ENCODE data around the gene ZSWIM5. TPM values are rescaled to one million over a fixed set of nuclear protein-coding genes. Genes with fewer than 3 reads are reported as not detected.

The ZSWIM5 gene
- total RNA-seq, 1 experiment from 2014 or later: 2.2 TPM

DNA sequence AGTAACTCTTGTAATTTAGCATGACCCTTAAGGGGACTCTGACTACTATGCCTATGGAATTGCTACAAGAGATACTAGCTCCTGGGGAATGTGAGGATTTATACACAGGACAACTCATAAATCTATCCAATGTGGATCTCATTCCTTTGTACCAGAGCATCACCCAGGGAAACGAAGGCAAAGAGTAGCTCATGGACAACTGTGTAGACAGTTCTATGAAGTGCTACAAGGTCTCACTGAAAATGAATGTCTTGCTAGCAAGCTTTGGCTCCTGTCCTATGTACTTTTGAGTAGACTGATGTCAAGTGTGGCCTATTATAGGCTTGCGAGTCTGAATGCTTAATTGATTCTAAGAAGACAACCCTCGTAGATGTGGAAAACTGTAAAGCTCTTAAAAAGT, 93.7 kb downstream of the ZSWIM5 start:
- H3K36me3 Mint-ChIP-seq: peaks cover 26% of the 10 kb centered on the region
- POLR2A ChIA-PET: no interaction called here
- DNase-seq (ENCODE audit: low spot score): no peak

More for the DNA sequence above, 93.7 kb downstream of the ZSWIM5 start:
- TF ChIP-seq GABPB1 (CRISPR knock-in tag; IDR thresholded peaks at IDR 0.05): no peak
- no peak for TF ChIP-seq SMAD4 (CRISPR knock-in tag; IDR thresholded peaks at IDR 0.05)
- TF ChIP-seq, protein P1, sequence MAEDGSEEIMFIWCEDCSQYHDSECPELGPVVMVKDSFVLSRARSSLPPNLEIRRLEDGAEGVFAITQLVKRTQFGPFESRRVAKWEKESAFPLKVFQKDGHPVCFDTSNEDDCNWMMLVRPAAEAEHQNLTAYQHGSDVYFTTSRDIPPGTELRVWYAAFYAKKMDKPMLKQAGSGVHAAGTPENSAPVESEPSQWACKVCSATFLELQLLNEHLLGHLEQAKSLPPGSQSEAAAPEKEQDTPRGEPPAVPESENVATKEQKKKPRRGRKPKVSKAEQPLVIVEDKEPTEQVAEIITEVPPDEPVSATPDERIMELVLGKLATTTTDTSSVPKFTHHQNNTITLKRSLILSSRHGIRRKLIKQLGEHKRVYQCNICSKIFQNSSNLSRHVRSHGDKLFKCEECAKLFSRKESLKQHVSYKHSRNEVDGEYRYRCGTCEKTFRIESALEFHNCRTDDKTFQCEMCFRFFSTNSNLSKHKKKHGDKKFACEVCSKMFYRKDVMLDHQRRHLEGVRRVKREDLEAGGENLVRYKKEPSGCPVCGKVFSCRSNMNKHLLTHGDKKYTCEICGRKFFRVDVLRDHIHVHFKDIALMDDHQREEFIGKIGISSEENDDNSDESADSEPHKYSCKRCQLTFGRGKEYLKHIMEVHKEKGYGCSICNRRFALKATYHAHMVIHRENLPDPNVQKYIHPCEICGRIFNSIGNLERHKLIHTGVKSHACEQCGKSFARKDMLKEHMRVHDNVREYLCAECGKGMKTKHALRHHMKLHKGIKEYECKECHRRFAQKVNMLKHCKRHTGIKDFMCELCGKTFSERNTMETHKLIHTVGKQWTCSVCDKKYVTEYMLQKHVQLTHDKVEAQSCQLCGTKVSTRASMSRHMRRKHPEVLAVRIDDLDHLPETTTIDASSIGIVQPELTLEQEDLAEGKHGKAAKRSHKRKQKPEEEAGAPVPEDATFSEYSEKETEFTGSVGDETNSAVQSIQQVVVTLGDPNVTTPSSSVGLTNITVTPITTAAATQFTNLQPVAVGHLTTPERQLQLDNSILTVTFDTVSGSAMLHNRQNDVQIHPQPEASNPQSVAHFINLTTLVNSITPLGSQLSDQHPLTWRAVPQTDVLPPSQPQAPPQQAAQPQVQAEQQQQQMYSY (CRISPR knock-in tag; IDR thresholded peaks at IDR 0.05): no peak
- TF ChIP-seq, protein P2, sequence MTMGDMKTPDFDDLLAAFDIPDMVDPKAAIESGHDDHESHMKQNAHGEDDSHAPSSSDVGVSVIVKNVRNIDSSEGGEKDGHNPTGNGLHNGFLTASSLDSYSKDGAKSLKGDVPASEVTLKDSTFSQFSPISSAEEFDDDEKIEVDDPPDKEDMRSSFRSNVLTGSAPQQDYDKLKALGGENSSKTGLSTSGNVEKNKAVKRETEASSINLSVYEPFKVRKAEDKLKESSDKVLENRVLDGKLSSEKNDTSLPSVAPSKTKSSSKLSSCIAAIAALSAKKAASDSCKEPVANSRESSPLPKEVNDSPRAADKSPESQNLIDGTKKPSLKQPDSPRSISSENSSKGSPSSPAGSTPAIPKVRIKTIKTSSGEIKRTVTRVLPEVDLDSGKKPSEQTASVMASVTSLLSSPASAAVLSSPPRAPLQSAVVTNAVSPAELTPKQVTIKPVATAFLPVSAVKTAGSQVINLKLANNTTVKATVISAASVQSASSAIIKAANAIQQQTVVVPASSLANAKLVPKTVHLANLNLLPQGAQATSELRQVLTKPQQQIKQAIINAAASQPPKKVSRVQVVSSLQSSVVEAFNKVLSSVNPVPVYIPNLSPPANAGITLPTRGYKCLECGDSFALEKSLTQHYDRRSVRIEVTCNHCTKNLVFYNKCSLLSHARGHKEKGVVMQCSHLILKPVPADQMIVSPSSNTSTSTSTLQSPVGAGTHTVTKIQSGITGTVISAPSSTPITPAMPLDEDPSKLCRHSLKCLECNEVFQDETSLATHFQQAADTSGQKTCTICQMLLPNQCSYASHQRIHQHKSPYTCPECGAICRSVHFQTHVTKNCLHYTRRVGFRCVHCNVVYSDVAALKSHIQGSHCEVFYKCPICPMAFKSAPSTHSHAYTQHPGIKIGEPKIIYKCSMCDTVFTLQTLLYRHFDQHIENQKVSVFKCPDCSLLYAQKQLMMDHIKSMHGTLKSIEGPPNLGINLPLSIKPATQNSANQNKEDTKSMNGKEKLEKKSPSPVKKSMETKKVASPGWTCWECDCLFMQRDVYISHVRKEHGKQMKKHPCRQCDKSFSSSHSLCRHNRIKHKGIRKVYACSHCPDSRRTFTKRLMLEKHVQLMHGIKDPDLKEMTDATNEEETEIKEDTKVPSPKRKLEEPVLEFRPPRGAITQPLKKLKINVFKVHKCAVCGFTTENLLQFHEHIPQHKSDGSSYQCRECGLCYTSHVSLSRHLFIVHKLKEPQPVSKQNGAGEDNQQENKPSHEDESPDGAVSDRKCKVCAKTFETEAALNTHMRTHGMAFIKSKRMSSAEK (CRISPR knock-in tag; IDR thresholded peaks at IDR 0.05; ENCODE audit: borderline replicate concordance): no peak
- no peak for TF ChIP-seq FOXK1 (CRISPR knock-in tag; IDR thresholded peaks at IDR 0.05)
- TF ChIP-seq NR2C2 (CRISPR knock-in tag; IDR thresholded peaks at IDR 0.05): no peak
- TF ChIP-seq NFE2L1 (CRISPR knock-in tag; IDR thresholded peaks at IDR 0.05): no peak
- TF ChIP-seq, protein P3, sequence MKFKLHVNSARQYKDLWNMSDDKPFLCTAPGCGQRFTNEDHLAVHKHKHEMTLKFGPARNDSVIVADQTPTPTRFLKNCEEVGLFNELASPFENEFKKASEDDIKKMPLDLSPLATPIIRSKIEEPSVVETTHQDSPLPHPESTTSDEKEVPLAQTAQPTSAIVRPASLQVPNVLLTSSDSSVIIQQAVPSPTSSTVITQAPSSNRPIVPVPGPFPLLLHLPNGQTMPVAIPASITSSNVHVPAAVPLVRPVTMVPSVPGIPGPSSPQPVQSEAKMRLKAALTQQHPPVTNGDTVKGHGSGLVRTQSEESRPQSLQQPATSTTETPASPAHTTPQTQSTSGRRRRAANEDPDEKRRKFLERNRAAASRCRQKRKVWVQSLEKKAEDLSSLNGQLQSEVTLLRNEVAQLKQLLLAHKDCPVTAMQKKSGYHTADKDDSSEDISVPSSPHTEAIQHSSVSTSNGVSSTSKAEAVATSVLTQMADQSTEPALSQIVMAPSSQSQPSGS (CRISPR knock-in tag; IDR thresholded peaks at IDR 0.05; ENCODE audit: borderline replicate concordance, low read depth): no peak
- TF ChIP-seq, protein P4, sequence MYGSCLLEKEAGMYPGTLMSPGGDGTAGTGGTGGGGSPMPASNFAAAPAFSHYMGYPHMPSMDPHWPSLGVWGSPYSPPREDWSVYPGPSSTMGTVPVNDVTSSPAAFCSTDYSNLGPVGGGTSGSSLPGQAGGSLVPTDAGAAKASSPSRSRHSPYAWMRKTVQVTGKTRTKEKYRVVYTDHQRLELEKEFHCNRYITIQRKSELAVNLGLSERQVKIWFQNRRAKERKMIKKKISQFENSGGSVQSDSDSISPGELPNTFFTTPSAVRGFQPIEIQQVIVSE (CRISPR knock-in tag; IDR thresholded peaks at IDR 0.05; ENCODE audit: borderline replicate concordance): no peak
- TF ChIP-seq, protein P5, sequence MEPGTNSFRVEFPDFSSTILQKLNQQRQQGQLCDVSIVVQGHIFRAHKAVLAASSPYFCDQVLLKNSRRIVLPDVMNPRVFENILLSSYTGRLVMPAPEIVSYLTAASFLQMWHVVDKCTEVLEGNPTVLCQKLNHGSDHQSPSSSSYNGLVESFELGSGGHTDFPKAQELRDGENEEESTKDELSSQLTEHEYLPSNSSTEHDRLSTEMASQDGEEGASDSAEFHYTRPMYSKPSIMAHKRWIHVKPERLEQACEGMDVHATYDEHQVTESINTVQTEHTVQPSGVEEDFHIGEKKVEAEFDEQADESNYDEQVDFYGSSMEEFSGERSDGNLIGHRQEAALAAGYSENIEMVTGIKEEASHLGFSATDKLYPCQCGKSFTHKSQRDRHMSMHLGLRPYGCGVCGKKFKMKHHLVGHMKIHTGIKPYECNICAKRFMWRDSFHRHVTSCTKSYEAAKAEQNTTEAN (CRISPR knock-in tag; IDR thresholded peaks at IDR 0.05): no peak
- no peak for TF ChIP-seq ZNF317 (CRISPR knock-in tag; IDR thresholded peaks at IDR 0.05; ENCODE audit: borderline replicate concordance, low read depth)
- TF ChIP-seq, protein P6, sequence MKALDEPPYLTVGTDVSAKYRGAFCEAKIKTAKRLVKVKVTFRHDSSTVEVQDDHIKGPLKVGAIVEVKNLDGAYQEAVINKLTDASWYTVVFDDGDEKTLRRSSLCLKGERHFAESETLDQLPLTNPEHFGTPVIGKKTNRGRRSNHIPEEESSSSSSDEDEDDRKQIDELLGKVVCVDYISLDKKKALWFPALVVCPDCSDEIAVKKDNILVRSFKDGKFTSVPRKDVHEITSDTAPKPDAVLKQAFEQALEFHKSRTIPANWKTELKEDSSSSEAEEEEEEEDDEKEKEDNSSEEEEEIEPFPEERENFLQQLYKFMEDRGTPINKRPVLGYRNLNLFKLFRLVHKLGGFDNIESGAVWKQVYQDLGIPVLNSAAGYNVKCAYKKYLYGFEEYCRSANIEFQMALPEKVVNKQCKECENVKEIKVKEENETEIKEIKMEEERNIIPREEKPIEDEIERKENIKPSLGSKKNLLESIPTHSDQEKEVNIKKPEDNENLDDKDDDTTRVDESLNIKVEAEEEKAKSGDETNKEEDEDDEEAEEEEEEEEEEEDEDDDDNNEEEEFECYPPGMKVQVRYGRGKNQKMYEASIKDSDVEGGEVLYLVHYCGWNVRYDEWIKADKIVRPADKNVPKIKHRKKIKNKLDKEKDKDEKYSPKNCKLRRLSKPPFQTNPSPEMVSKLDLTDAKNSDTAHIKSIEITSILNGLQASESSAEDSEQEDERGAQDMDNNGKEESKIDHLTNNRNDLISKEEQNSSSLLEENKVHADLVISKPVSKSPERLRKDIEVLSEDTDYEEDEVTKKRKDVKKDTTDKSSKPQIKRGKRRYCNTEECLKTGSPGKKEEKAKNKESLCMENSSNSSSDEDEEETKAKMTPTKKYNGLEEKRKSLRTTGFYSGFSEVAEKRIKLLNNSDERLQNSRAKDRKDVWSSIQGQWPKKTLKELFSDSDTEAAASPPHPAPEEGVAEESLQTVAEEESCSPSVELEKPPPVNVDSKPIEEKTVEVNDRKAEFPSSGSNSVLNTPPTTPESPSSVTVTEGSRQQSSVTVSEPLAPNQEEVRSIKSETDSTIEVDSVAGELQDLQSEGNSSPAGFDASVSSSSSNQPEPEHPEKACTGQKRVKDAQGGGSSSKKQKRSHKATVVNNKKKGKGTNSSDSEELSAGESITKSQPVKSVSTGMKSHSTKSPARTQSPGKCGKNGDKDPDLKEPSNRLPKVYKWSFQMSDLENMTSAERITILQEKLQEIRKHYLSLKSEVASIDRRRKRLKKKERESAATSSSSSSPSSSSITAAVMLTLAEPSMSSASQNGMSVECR (CRISPR knock-in tag; IDR thresholded peaks at IDR 0.05; ENCODE audit: borderline replicate concordance): no peak
- no peak for TF ChIP-seq ZNF138 (CRISPR knock-in tag; conservative IDR thresholded peaks at IDR 0.05)
- no peak for TF ChIP-seq NR1H2 (CRISPR knock-in tag; IDR thresholded peaks at IDR 0.05)
- TF ChIP-seq TEAD4 (CRISPR knock-in tag; IDR thresholded peaks at IDR 0.05): no peak
- no peak for TF ChIP-seq GRHL2 (CRISPR knock-in tag; IDR thresholded peaks at IDR 0.05; ENCODE audit: insufficient replicate concordance, severe bottlenecking)
- TF ChIP-seq, protein P7, sequence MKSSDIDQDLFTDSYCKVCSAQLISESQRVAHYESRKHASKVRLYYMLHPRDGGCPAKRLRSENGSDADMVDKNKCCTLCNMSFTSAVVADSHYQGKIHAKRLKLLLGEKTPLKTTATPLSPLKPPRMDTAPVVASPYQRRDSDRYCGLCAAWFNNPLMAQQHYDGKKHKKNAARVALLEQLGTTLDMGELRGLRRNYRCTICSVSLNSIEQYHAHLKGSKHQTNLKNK (CRISPR knock-in tag; IDR thresholded peaks at IDR 0.05): no peak
- no peak for TF ChIP-seq ATF1 (CRISPR knock-in tag; IDR thresholded peaks at IDR 0.05)
- no peak for TF ChIP-seq KAT7 (CRISPR knock-in tag; IDR thresholded peaks at IDR 0.05; ENCODE audit: borderline replicate concordance)
- H3K9me3 Mint-ChIP-seq: peaks cover 50% of the 10 kb centered on the region
- no peak for ATAC-seq
- peaks cover 13% of the 10 kb centered on the region for H3K4me1 Mint-ChIP-seq
- no peak overlapping the region for H3K4me3 Mint-ChIP-seq
- CTCF ChIA-PET: no interaction called here
- H3K27ac Mint-ChIP-seq: no peak overlapping the region
- H3K27me3 Mint-ChIP-seq (ENCODE audit: low read depth): no peaks in the 10 kb centered on the region; the same call in 1 of the 2 replicates

All from WTC11 (cell line).